ENCODE data around the gene RBM33. TPM values are rescaled to one million over a fixed set of nuclear protein-coding genes. Genes with fewer than 3 reads are reported as not detected.

RBM33 gene
- total RNA-seq, 1 experiment from 2014 or later: 73.6 TPM

DNA sequence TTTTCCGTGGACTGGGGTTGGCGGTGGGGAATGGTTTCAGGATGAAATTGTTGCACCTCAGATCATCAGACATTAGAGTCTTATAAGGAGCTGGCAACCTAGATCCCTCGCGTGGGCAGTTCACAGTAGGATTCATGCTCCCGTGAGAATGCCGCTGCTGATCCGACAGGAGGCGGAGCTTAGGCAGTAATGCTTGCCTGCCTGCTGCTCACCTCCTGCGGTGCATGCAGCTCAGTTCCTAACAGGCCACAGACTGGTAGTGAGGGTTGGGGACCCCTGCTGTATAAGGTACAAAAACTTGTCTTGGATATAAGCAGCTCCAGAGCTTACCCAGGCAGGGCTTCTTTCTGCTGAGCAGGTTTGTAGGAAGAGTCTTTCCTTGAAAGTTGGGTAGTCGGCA is 113.9 kb downstream of the RBM33 start:
- Histone ChIP-seq H3K27me3 (replicated peaks; ENCODE audit: insufficient read depth, low read depth, low read length, poor library complexity) (no peaks in the 10 kb centered on the region), H3K36me3 (ENCODE audit: insufficient read depth, low read length, poor library complexity, severe bottlenecking) (peaks cover 11% of the 10 kb centered on the region), H3K9me3 (ENCODE audit: low read depth, low read length, poor library complexity, severe bottlenecking) (peaks cover 3% of the 10 kb centered on the region), H3K27ac (ENCODE audit: low read depth, low read length, poor library complexity, severe bottlenecking) (peak overlapping the region; percentile 26), H3K4me3 (ENCODE audit: low read depth, low read length, poor library complexity, severe bottlenecking) (no peak overlapping the region), H3K4me1 (ENCODE audit: insufficient read depth, low read length, poor library complexity, severe bottlenecking) (peaks cover 21% of the 10 kb centered on the region)
- CTCF ChIA-PET: interaction anchor here (0.5 to 0.7 kb wide), 2 partner anchors 159 to 370 kb away, joined by 3 read pairs; no protein-coding TSS in a partner anchor
- BruUV-seq (replicated peaks): no TSS peak
- no peak for TF ChIP-seq EZH2 (IDR thresholded peaks at IDR 0.05; ENCODE audit: borderline replicate concordance, low read depth, low read length, poor library complexity, severe bottlenecking)
- TF ChIP-seq, protein P1, sequence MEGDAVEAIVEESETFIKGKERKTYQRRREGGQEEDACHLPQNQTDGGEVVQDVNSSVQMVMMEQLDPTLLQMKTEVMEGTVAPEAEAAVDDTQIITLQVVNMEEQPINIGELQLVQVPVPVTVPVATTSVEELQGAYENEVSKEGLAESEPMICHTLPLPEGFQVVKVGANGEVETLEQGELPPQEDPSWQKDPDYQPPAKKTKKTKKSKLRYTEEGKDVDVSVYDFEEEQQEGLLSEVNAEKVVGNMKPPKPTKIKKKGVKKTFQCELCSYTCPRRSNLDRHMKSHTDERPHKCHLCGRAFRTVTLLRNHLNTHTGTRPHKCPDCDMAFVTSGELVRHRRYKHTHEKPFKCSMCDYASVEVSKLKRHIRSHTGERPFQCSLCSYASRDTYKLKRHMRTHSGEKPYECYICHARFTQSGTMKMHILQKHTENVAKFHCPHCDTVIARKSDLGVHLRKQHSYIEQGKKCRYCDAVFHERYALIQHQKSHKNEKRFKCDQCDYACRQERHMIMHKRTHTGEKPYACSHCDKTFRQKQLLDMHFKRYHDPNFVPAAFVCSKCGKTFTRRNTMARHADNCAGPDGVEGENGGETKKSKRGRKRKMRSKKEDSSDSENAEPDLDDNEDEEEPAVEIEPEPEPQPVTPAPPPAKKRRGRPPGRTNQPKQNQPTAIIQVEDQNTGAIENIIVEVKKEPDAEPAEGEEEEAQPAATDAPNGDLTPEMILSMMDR (conservative IDR thresholded peaks at IDR 0.05; ENCODE audit: low read depth, low read length): no peak
- intact Hi-C loops (cut with micrococcal nuclease; ENCODE audit: unreplicated experiment): no loop called here
- POLR2A ChIA-PET (ENCODE audit: low non-redundant PET): no interaction called here
- peak; percentile 83 for DNase-seq (ENCODE audit: low spot score)

DNA sequence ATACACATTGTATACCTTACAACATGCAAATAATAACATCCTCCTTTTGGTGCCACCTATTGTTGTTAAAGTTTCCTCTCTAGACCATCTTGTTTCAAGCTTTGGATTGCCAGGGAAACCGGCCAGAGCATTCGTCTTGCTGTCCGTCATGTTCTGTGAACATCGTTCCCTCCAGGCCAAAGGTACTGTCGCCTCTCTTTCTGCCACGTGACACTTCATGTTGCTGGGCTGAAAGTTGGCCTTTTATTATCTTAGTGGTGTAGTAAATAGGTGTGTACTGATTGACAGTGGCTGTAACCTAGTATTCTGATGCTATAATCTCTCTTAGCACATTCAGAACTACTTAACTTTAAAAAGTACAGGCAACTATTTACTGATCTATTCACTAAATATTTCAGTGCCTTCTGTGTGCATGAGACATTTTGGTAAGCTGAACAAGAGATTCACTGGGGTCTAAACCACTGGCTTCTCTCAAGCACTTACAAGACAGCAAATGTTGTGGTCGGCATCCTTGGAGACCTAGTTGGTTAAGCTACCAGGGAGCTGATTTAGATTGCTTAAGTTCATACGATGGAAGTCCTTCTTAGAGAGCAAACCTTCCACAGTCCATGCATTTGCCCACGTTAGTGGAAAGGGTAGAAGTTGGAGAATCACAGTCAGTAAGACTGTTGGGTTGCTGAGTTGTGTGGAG is 115.4 kb downstream of the RBM33 start:
- H3K27ac ChIP-seq (ENCODE audit: low read depth, low read length, poor library complexity, severe bottlenecking): no peak overlapping the region
- H3K36me3 ChIP-seq (ENCODE audit: insufficient read depth, low read length, poor library complexity, severe bottlenecking): peaks cover 16% of the 10 kb centered on the region
- no peak for DNase-seq (ENCODE audit: low spot score)
- no TSS peak for BruUV-seq (replicated peaks)
- POLR2A ChIA-PET (ENCODE audit: low non-redundant PET): no interaction called here
- CTCF ChIA-PET: no interaction called here
- TF ChIP-seq, protein P1 (conservative IDR thresholded peaks at IDR 0.05; ENCODE audit: low read depth, low read length): no peak
- no peak for TF ChIP-seq EZH2 (IDR thresholded peaks at IDR 0.05; ENCODE audit: borderline replicate concordance, low read depth, low read length, poor library complexity, severe bottlenecking)
- intact Hi-C loops (cut with micrococcal nuclease; ENCODE audit: unreplicated experiment): no loop called here
- H3K4me3 ChIP-seq (ENCODE audit: low read depth, low read length, poor library complexity, severe bottlenecking): no peak overlapping the region
- H3K9me3 ChIP-seq (ENCODE audit: low read depth, low read length, poor library complexity, severe bottlenecking): peaks cover 3% of the 10 kb centered on the region
- H3K4me1 ChIP-seq (ENCODE audit: insufficient read depth, low read length, poor library complexity, severe bottlenecking): peaks cover 36% of the 10 kb centered on the region
- no peaks in the 10 kb centered on the region for H3K27me3 ChIP-seq (replicated peaks; ENCODE audit: insufficient read depth, low read depth, low read length, poor library complexity)

DNA sequence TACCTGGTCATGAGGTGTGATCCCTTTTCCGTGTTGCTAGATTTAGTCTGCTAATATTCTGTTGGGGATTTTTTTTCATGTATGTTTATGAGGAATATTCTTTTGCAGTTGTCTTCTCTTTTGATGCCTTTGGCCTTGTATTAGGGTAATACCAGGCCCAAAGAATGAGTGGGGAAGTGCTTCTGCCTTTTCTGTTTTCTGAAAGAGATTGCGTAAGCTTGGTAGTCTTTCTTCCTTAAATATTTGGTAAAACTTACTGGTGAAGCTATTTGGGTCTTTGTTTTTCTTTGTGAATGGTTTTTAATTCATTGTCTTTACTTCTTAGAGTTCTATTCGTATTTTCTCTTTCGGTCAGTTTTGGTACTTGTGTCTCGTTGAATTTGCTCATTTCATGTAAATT is 116.7 kb downstream of the RBM33 start:
- Histone ChIP-seq H3K9me3 (ENCODE audit: low read depth, low read length, poor library complexity, severe bottlenecking) (peaks cover 3% of the 10 kb centered on the region), H3K27ac (ENCODE audit: low read depth, low read length, poor library complexity, severe bottlenecking) (no peak overlapping the region), H3K27me3 (replicated peaks; ENCODE audit: insufficient read depth, low read depth, low read length, poor library complexity) (no peaks in the 10 kb centered on the region), H3K4me1 (ENCODE audit: insufficient read depth, low read length, poor library complexity, severe bottlenecking) (peaks cover 38% of the 10 kb centered on the region), H3K4me3 (ENCODE audit: low read depth, low read length, poor library complexity, severe bottlenecking) (no peak overlapping the region), H3K36me3 (ENCODE audit: insufficient read depth, low read length, poor library complexity, severe bottlenecking) (peaks cover 16% of the 10 kb centered on the region)
- ChIA-PET CTCF (no interaction called here), POLR2A (ENCODE audit: low non-redundant PET) (no interaction called here)
- no peak for TF ChIP-seq EZH2 (IDR thresholded peaks at IDR 0.05; ENCODE audit: borderline replicate concordance, low read depth, low read length, poor library complexity, severe bottlenecking)
- TF ChIP-seq, protein P1 (conservative IDR thresholded peaks at IDR 0.05; ENCODE audit: low read depth, low read length): no peak
- DNase-seq (ENCODE audit: low spot score): no peak
- no TSS peak for BruUV-seq (replicated peaks)
- intact Hi-C loops (cut with micrococcal nuclease; ENCODE audit: unreplicated experiment): no loop called here
